ENCODE data around the gene DNAH10.

GRCh38 chr12:123720141-123720814 lies 41.8 kb upstream of the DNAH10 start:
- TF ChIP-seq SKIL (IDR thresholded peaks at IDR 0.05; ENCODE audit: low read depth, poor library complexity, severe bottlenecking) (no peak), KAT2A (conservative IDR thresholded peaks at IDR 0.05; ENCODE audit: control insufficient read depth, low read depth, low read length) (no peak), RAD21 (IDR thresholded peaks at IDR 0.05; ENCODE audit: insufficient read depth, low read depth, low read length) (no peak), CTCF (IDR thresholded peaks at IDR 0.05 in 2 of 3, conservative IDR thresholded peaks at IDR 0.05 in 1 of 3; ENCODE audit: control insufficient read depth in 2 of 3, extremely low read depth in 1 of 3, insufficient read depth in 1 of 3, low read depth in 3 of 3, low read length in 3 of 3) (no peak), POLR2A (IDR thresholded peaks at IDR 0.05; ENCODE audit: low read depth, low read length) (no peak), BCL3 (IDR thresholded peaks at IDR 0.05; ENCODE audit: borderline replicate concordance, insufficient read depth, low read depth, low read length, poor library complexity, severe bottlenecking) (no peak), REST (IDR thresholded peaks at IDR 0.05; ENCODE audit: low read depth, low read length) (no peak), ATF7 (IDR thresholded peaks at IDR 0.05; ENCODE audit: low read depth) (no peak), ZNF207 (IDR thresholded peaks at IDR 0.05; ENCODE audit: borderline replicate concordance) (no peak), USF1 (IDR thresholded peaks at IDR 0.05; ENCODE audit: borderline replicate concordance, extremely low read length, insufficient read depth, low read depth, low read length) (no peak), GATAD2B (conservative IDR thresholded peaks at IDR 0.05; ENCODE audit: low read depth) (no peak), E4F1 (IDR thresholded peaks at IDR 0.05; ENCODE audit: borderline replicate concordance, partially characterized antibody) (no peak), NR2C2 (IDR thresholded peaks at IDR 0.05; ENCODE audit: borderline replicate concordance, control insufficient read depth, insufficient read length, low read depth) (no peak)
